ENCODE measurements around the gene TRIM16.
"Not testable (repeated sequence)": the region's sequence is repeated elsewhere in the genome, so short reads cannot be mapped to it uniquely, and the experiment has no call there.

The TRIM16 gene

GRCh38 chr17:15588017-15588416 lies 96.1 kb downstream of the TRIM16 start:
- H3K9me3 ChIP-seq (ENCODE audit: control insufficient read depth, insufficient read depth, low read depth, low read length); H3K27ac ChIP-seq (ENCODE audit: extremely low read depth, low read depth, low read length); CTCF ChIA-PET; H3K4me1 ChIP-seq (ENCODE audit: control insufficient read depth, insufficient read depth, low read length); H3K36me3 ChIP-seq (ENCODE audit: control insufficient read depth in 2 of 2, insufficient read depth in 1 of 2, low read length in 2 of 2); POLR2A ChIA-PET; H3K4me3 ChIP-seq (ENCODE audit: low read depth, low read length): not testable (repeated sequence)

GRCh38 chr17:15583313-15583712 lies 100.8 kb downstream of the TRIM16 start:
- H3K36me3 ChIP-seq (ENCODE audit: control insufficient read depth in 2 of 2, insufficient read depth in 1 of 2, low read length in 2 of 2); H3K4me3 ChIP-seq (ENCODE audit: low read depth, low read length); POLR2A ChIA-PET; CTCF ChIA-PET; H3K9me3 ChIP-seq (ENCODE audit: control insufficient read depth, insufficient read depth, low read depth, low read length); H3K27ac ChIP-seq (ENCODE audit: extremely low read depth, low read depth, low read length); H3K4me1 ChIP-seq (ENCODE audit: control insufficient read depth, insufficient read depth, low read length): not testable (repeated sequence)

GRCh38 chr17:15581462-15581861 lies 102.6 kb downstream of the TRIM16 start:
- H3K9me3 ChIP-seq (ENCODE audit: control insufficient read depth, insufficient read depth, low read depth, low read length); H3K4me1 ChIP-seq (ENCODE audit: control insufficient read depth, insufficient read depth, low read length); CTCF ChIA-PET; H3K36me3 ChIP-seq (ENCODE audit: control insufficient read depth in 2 of 2, insufficient read depth in 1 of 2, low read length in 2 of 2); POLR2A ChIA-PET; H3K4me3 ChIP-seq (ENCODE audit: low read depth, low read length); H3K27ac ChIP-seq (ENCODE audit: extremely low read depth, low read depth, low read length): not testable (repeated sequence)
